Fibroblast of lung (primary cell): ENCODE measurements around the gene PRDM16.

Experiments used
- EZH2 ChIP-seq: IDR thresholded peaks from 2 replicates; pipeline ENCODE4 v1.5.1; 2012; ENCODE audit warnings: low read length, control low read depth, mild to moderate bottlenecking; ENCODE audit errors: missing control alignments
- TF ChIP-seq, protein P1 (sequence below), 2 donors: IDR thresholded peaks in 1 of 2; conservative IDR thresholded peaks in 1 of 2; 1 replicate in 1 of 2; 2 replicates in 1 of 2; pipeline ENCODE4 v1.5.1; 2011 to 2012; ENCODE audit warnings: low read length in 2 of 2, control low read depth in 1 of 2, inconsistent platforms in 1 of 2, low read depth in 1 of 2, mild to moderate bottlenecking in 1 of 2

DNA sequence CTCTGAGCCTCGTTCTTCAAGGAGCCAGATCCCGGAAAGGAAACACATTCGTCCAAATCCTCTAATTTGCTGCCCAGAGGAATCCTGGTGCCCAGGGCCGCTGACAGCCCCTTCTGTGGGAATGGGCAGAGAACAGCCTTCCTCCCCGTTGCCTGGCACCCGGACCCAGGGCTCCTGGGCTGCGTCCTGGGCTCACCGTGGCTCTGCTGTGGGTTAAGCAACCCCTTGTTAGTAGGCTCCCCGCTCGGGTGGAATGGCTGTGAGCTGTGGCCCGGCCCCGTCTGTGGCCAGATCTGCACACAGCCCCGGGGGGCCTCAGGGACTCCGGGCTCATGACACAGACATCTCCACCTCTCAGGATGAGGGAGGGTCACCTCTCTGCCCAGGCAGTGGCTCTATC is 262.6 kb downstream of the PRDM16 start:
- TF ChIP-seq, protein P1, sequence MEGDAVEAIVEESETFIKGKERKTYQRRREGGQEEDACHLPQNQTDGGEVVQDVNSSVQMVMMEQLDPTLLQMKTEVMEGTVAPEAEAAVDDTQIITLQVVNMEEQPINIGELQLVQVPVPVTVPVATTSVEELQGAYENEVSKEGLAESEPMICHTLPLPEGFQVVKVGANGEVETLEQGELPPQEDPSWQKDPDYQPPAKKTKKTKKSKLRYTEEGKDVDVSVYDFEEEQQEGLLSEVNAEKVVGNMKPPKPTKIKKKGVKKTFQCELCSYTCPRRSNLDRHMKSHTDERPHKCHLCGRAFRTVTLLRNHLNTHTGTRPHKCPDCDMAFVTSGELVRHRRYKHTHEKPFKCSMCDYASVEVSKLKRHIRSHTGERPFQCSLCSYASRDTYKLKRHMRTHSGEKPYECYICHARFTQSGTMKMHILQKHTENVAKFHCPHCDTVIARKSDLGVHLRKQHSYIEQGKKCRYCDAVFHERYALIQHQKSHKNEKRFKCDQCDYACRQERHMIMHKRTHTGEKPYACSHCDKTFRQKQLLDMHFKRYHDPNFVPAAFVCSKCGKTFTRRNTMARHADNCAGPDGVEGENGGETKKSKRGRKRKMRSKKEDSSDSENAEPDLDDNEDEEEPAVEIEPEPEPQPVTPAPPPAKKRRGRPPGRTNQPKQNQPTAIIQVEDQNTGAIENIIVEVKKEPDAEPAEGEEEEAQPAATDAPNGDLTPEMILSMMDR (conservative IDR thresholded peaks at IDR 0.05 in 1 of 2, IDR thresholded peaks at IDR 0.05 in 1 of 2; ENCODE audit: low read depth in 1 of 2, low read length in 2 of 2), result no peak
- no peak for TF ChIP-seq EZH2
